OCI-LY7 (cell line): ENCODE data around the gene INTS7. TPM values are rescaled to one million over a fixed set of nuclear protein-coding genes. Genes with fewer than 3 reads are reported as not detected.

Source experiments
- BruUV-seq: library from RNA; stranded (reverse); fragments of 400-500 nt; replicated peaks from 2 replicates; lab custom pipeline; 2021; lab: Mats Ljungman, UMichigan
- CTCF ChIA-PET: fragments of 300-600 bp; sonication (Branson Sonifier 250); formaldehyde crosslinking; loops from one replicate; lab custom pipeline; 2022; ENCODE audit warnings: antibody characterized with exemption; ENCODE audit not compliant: unreplicated experiment; lab: Charles Lee
- POLR2A ChIA-PET: fragments of 300-600 bp; sonication (Branson Sonifier 250); formaldehyde crosslinking; loops from one replicate; lab custom pipeline; 2022; ENCODE audit warnings: antibody characterized with exemption; lab: Charles Lee
- DNase-seq: peaks from one replicate; pipeline ENCODE4 v3.0.0-alpha.2; 2015; ENCODE audit warnings: low spot score
- H2AFZ ChIP-seq: fragments of 200-600 bp; sonication (generic), shearing (Covaris generic); 2 replicates; pipeline ENCODE4 v1.6.1; 2014; ENCODE audit warnings: mild to moderate bottlenecking, antibody characterized with exemption, low read length, moderate library complexity
- H3K27ac ChIP-seq: fragments of 200-600 bp; sonication (generic); 2 replicates; pipeline ENCODE4 v1.5.1; 2014; ENCODE audit warnings: mixed run types, low read depth, mild to moderate bottlenecking, moderate library complexity, low read length, inconsistent platforms; ENCODE audit not compliant: poor library complexity, severe bottlenecking
- H3K36me3 ChIP-seq: fragments of 200-600 bp; sonication (generic); 2 replicates; pipeline ENCODE4 v1.6.1; 2014; ENCODE audit warnings: mild to moderate bottlenecking, antibody characterized with exemption, low read length, moderate library complexity, mixed read lengths; ENCODE audit not compliant: insufficient read depth
- H3K4me1 ChIP-seq: fragments of 200-600 bp; sonication (generic); 2 replicates; pipeline ENCODE4 v1.5.1; 2014; ENCODE audit warnings: mild to moderate bottlenecking, low read length; ENCODE audit not compliant: insufficient read depth, poor library complexity, severe bottlenecking
- H3K4me2 ChIP-seq: fragments of 200-600 bp; sonication (generic); 2 replicates; pipeline ENCODE4 v1.6.1; 2014; ENCODE audit warnings: mild to moderate bottlenecking, low read length
- H3K4me3 ChIP-seq: fragments of 200-600 bp; sonication (generic); 2 replicates; pipeline ENCODE4 v1.5.1; 2014; ENCODE audit warnings: mild to moderate bottlenecking, low read depth, low read length; ENCODE audit not compliant: poor library complexity, severe bottlenecking
- H3K79me2 ChIP-seq: fragments of 200-600 bp; sonication (generic); 2 replicates; pipeline ENCODE4 v1.6.1; 2016; ENCODE audit warnings: low read depth, mild to moderate bottlenecking, low read length, moderate library complexity, mixed read lengths; ENCODE audit not compliant: insufficient read depth
- H3K9me2 ChIP-seq: fragments of 200-600 bp; sonication (generic); 2 replicates; pipeline ENCODE4 v1.6.1; 2016; ENCODE audit warnings: mild to moderate bottlenecking, low read length, mixed read lengths; ENCODE audit not compliant: insufficient read depth
- H3K9me3 ChIP-seq: fragments of 200-600 bp; sonication (generic); 2 replicates; pipeline ENCODE4 v1.6.1; 2014; ENCODE audit warnings: mild to moderate bottlenecking, mixed run types, low read length, mixed read lengths
- H4K20me1 ChIP-seq: fragments of 200-600 bp; sonication (generic); 2 replicates; pipeline ENCODE4 v1.6.1; 2014; ENCODE audit warnings: mild to moderate bottlenecking, antibody characterized with exemption, low read length, moderate library complexity, mixed read lengths; ENCODE audit not compliant: insufficient read depth
- EZH2phosphoT487 ChIP-seq: fragments of 200-600 bp; sonication (generic); IDR thresholded peaks from 2 replicates; pipeline ENCODE4 v1.6.1; 2018; ENCODE audit warnings: low read depth, borderline replicate concordance, mild to moderate bottlenecking, mixed run types, antibody characterized with exemption, low read length, moderate library complexity, mixed read lengths
- intact Hi-C: fragments of 100-400 bp; cut with micrococcal nuclease; formaldehyde crosslinking; loops from one replicate; pipeline ENCODE4 v1.10.0; 2022; ENCODE audit not compliant: unreplicated experiment
- total RNA-seq, 2 experiments: library from RNA; depleted of rRNA in 1 of 2; stranded (reverse); fragments of >200 nt in 1 of 2; shearing (Covaris generic) in 1 of 2; gene quantifications; 2 replicates each; pipeline ENCODE4 v1.2.3, GENCODE V29; 2014 to 2022
- TF ChIP-seq, protein P1 (sequence below): fragments of 200-600 bp; sonication (generic); conservative IDR thresholded peaks from 2 replicates; pipeline ENCODE4 v1.5.1; 2014; ENCODE audit warnings: mild to moderate bottlenecking, antibody characterized with exemption, low read length, moderate library complexity, mixed read lengths

INTS7 gene
- total RNA-seq, 2 experiments from 2014 or later: 17.8 to 25.8 TPM

DNA sequence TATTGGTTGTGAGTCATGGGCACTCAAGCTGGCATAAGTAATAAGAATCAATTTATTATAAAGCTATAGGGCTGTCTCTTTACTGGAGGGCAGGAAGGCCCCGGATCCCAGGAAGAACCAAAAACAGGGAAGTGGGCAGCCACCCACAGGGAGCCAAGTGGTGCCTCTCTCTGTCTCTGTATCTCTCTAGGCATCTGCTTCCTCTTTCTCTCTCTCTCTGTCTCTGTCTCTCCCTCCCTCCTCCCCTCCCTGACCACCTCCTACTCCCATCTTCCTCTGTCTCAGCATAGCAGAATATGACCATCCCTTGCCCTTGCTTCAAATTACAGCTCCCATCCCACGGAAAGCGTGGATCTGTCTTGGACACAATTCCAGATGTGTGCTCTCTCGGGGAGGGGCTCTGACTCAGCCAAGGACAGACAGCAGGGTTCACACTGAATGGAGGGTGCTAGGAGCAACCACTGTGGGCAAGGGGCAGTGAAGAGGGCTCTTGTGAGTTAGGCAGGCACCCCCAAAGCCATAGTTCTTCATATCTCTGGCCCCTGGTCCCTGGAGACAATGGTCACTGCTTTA, 124.4 kb downstream of the INTS7 start:
- H3K9me2 ChIP-seq: no peaks in the 10 kb centered on the region
- H3K4me1 ChIP-seq: no peaks in the 10 kb centered on the region
- no peak overlapping the region for H3K4me2 ChIP-seq
- intact Hi-C loops: no loop called here
- H3K79me2 ChIP-seq: no peaks in the 10 kb centered on the region
- TF ChIP-seq, protein P1, sequence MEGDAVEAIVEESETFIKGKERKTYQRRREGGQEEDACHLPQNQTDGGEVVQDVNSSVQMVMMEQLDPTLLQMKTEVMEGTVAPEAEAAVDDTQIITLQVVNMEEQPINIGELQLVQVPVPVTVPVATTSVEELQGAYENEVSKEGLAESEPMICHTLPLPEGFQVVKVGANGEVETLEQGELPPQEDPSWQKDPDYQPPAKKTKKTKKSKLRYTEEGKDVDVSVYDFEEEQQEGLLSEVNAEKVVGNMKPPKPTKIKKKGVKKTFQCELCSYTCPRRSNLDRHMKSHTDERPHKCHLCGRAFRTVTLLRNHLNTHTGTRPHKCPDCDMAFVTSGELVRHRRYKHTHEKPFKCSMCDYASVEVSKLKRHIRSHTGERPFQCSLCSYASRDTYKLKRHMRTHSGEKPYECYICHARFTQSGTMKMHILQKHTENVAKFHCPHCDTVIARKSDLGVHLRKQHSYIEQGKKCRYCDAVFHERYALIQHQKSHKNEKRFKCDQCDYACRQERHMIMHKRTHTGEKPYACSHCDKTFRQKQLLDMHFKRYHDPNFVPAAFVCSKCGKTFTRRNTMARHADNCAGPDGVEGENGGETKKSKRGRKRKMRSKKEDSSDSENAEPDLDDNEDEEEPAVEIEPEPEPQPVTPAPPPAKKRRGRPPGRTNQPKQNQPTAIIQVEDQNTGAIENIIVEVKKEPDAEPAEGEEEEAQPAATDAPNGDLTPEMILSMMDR: no peak
- TF ChIP-seq EZH2phosphoT487: no peak
- H3K27ac ChIP-seq: no peak overlapping the region
- H3K9me3 ChIP-seq: no peaks in the 10 kb centered on the region
- no peaks in the 10 kb centered on the region for H4K20me1 ChIP-seq
- H3K4me3 ChIP-seq: no peak overlapping the region
- H3K36me3 ChIP-seq: no peaks in the 10 kb centered on the region
- CTCF ChIA-PET: no interaction called here
- BruUV-seq: no TSS peak
- POLR2A ChIA-PET: no interaction called here
- no peak overlapping the region for H2AFZ ChIP-seq
- DNase-seq: no peak

DNA sequence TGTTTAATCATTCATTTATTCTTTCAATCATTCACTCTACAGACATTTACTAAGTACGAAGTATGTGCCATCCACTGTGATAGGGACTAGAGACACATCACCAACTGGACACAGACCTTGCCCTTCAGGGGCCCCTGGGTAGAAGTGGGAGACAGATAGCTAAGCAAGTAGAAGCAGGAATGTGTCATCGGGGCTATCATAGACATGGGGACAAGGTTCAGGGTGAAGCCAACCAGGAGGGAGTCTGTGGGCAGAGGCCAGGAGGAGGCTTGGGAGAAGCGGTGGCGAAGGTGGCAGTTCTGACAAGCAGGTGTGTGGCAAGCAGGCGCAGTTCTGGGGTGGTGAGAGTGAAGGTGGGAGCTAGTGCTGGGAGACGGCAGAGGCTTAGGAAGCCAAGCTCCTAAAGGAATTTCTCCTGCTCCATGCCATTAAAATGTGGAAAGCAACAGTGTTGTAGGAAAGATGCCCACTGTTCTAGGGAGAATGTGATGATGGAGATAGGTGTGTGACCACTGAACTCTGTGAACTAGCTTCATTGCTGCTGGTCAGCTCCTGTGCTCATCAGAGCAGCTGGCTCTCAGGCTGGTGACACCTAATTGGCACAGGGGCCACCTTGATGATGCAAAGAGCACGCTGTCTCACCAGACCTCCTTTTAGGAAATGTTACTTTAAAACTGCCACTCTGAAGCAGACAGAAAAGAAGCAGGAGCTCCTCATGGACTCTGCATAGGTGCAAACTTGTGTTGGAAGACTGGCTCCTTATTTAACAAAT, 125.1 kb downstream of the INTS7 start:
- TF ChIP-seq, protein P1: no peak
- TF ChIP-seq EZH2phosphoT487: no peak
- no peak overlapping the region for H3K27ac ChIP-seq
- no peaks in the 10 kb centered on the region for H4K20me1 ChIP-seq
- H3K4me3 ChIP-seq: no peak overlapping the region
- H3K4me1 ChIP-seq: no peaks in the 10 kb centered on the region
- no TSS peak for BruUV-seq
- no peak overlapping the region for H3K4me2 ChIP-seq
- no peak overlapping the region for H2AFZ ChIP-seq
- H3K79me2 ChIP-seq: no peaks in the 10 kb centered on the region
- no peaks in the 10 kb centered on the region for H3K9me3 ChIP-seq
- no peaks in the 10 kb centered on the region for H3K36me3 ChIP-seq
- ChIA-PET CTCF (no interaction called here), POLR2A (no interaction called here)
- intact Hi-C loops: no loop called here
- H3K9me2 ChIP-seq: no peaks in the 10 kb centered on the region
- no peak for DNase-seq

DNA sequence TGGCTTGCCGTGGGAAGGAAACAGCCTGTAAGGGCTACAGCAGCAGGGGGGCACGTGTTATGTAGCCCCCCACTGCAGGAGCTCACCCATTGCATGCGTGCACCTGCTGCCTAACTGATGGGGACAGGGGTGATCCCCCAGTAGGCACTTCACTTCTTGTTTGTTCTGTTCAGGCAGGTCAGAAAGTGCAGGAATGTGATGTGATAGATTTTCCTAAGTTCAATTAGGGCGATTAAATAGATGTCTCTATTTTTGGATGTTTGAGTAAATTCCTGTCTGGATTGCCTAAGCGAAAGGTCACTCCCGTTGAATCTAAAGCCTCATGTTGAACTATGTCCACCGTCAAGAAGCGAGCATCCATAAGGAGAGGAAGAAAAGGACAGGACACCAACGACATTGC, 126.0 kb downstream of the INTS7 start:
- intact Hi-C loops: no loop called here
- Histone ChIP-seq H3K4me3 (no peak overlapping the region), H3K4me2 (no peak overlapping the region), H2AFZ (no peak overlapping the region), H3K9me2 (no peaks in the 10 kb centered on the region), H4K20me1 (no peaks in the 10 kb centered on the region), H3K9me3 (no peaks in the 10 kb centered on the region), H3K79me2 (no peaks in the 10 kb centered on the region), H3K36me3 (no peaks in the 10 kb centered on the region), H3K4me1 (no peaks in the 10 kb centered on the region), H3K27ac (no peak overlapping the region)
- CTCF ChIA-PET: no interaction called here
- POLR2A ChIA-PET: no interaction called here
- no peak for DNase-seq
- no TSS peak for BruUV-seq
- TF ChIP-seq, protein P1: no peak
- TF ChIP-seq EZH2phosphoT487: no peak
